Esophagus squamous epithelium (tissue), 5 donors: ENCODE measurements around the gene MUL1. TPM values are rescaled to one million over a fixed set of nuclear protein-coding genes. Genes with fewer than 3 reads are reported as not detected.

Experiments
- DNase-seq: peaks from one replicate; lab custom pipeline; 2025; lab: John Stamatoyannopoulos, UW
- H3K27ac ChIP-seq, 4 donors: fragments of 200-600 bp; sonication (generic); one replicate each; pipeline ENCODE4 v1.5.1; 2016 to 2019; ENCODE audit warnings: mild to moderate bottlenecking in 1 of 4
- H3K27me3 ChIP-seq, 4 donors: fragments of 200-600 bp; sonication (generic); 1 replicate in 3 of 4; 2 replicates in 1 of 4; pipeline versions ENCODE4 v1.5.1 to v1.6.0; 2017 to 2021; ENCODE audit warnings: antibody characterized with exemption in 1 of 4
- H3K36me3 ChIP-seq, 3 donors: fragments of 200-600 bp; sonication (generic); one replicate each; pipeline ENCODE4 v1.5.1; 2016 to 2019
- H3K4me1 ChIP-seq, 3 donors: fragments of 200-600 bp; sonication (generic); one replicate each; pipeline ENCODE4 v1.5.1; 2017 to 2019
- H3K4me3 ChIP-seq, 4 donors: fragments of 200-600 bp; sonication (generic); 1 replicate in 3 of 4; 2 replicates in 1 of 4; pipeline ENCODE4 v1.5.1; 2016 to 2019; ENCODE audit warnings: mild to moderate bottlenecking in 2 of 4, moderate library complexity in 1 of 4
- H3K9me3 ChIP-seq, 3 donors: fragments of 200-600 bp; sonication (generic); one replicate each; pipeline ENCODE4 v1.5.1; 2016 to 2019
- CTCF ChIP-seq, 6 experiments: fragments of 450-650 bp in 4 of 6; fragments of 200-600 bp in 2 of 6; sonication (generic) in 2 of 6; IDR thresholded peaks; one replicate each; pipeline ENCODE4 v1.5.1; 2016 to 2019; ENCODE audit warnings: antibody characterized with exemption in 6 of 6, mild to moderate bottlenecking in 4 of 6, moderate library complexity in 4 of 6
- POLR2A ChIP-seq, 4 donors: fragments of 450-650 bp; IDR thresholded peaks; one replicate each; pipeline ENCODE4 v1.6.1; 2017; ENCODE audit warnings: antibody characterized with exemption in 4 of 4, mild to moderate bottlenecking in 4 of 4, moderate library complexity in 3 of 4
- WGBS, 2 donors: methylation state at CpG; one replicate each; pipeline ENCODE4 v1.1.5; 2018; 5-methylcytosine and 5-hydroxymethylcytosine counted together
- intact Hi-C: fragments of 100-400 bp; cut with DNase I; formaldehyde crosslinking; loops from one replicate; pipeline ENCODE4 v1.15.0; 2022
- total RNA-seq, 4 donors: library from RNA; depleted of rRNA; stranded (reverse); fragments of >200 nt; gene quantifications; one replicate each; pipeline ENCODE4 v1.1.0, GENCODE V29; 2016
- donor health status: DM: yes; HTN: yes; CAD: no.

MUL1 gene
- total RNA-seq, 4 donors from 2014 or later: 19.0 to 35.6 (median 26.2) TPM

DNA sequence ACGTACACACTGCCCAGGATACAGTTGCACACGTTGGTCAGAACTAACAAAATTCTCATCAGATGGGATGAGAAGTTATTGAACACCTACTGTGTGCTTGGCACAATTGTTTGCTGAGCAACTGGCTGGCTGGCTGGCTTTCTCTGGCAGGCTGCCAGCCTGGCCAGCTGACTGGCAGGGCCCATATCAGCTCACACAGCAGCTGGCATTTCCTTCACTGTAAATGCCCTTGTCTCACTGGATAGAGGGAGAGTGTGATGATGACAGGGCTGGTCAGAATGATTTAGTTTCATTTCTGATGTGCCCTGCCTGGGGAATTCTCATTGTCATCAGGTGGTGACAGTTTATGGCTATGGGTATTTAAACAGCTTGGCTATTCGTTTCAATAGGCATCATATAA is 37.8 kb downstream of the MUL1 start:
- TF ChIP-seq POLR2A (IDR thresholded peaks at IDR 0.05): no peak
- no peak for DNase-seq
- intact Hi-C loops: no loop called here

DNA sequence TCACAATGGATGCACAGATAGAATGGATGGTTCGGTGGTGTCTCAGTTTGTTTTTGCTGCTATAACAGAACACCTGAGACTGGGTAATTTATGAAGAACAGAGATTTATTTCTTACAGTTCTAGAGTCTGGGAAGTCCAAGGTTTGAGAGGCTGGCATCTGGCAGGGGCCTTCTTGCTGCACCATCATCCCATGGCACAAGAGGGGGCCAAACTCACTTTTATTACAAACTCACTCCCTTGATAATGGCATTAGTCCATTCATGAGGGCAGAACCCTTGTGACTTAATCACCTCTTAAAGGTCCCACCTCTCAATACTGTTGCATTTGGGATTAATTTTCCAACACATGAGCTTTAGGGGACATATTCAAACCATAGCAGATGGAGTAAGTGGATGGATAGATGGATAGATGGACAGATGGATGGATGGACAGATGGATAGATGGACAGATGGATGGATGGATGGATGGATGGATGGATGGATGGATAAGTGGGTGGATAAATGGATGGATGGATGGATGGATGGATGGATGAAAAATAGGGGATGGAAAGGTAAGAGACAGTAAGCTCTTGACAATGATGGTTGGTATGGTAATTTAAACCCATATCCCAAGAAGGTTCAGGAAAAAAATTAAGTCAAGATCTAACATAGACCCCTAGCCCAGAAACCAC is 38.4 kb downstream of the MUL1 start:
- H3K9me3 ChIP-seq: no peaks in the 10 kb centered on the region
- intact Hi-C loops: no loop called here
- DNase-seq: no peak
- no peaks in the 10 kb centered on the region for H3K36me3 ChIP-seq
- TF ChIP-seq POLR2A (IDR thresholded peaks at IDR 0.05) (no peak), CTCF (IDR thresholded peaks at IDR 0.05) (no peak)
- H3K4me3 ChIP-seq: no peak overlapping the region
- peaks cover 0 to 65% (median 2%) of the 10 kb centered on the region in 4 donors for H3K27me3 ChIP-seq
- 64 to 78% methylated on average over 1 of the region's 1 CpG for WGBS, 2 donors
- no peak overlapping the region for H3K27ac ChIP-seq
- peaks cover 0 to 5% (median 0%) of the 10 kb centered on the region in 3 donors for H3K4me1 ChIP-seq

More for the DNA sequence above, 37.8 kb downstream of the MUL1 start:
- no peak overlapping the region for H3K27ac ChIP-seq
- H3K4me1 ChIP-seq: peaks cover 0 to 5% (median 0%) of the 10 kb centered on the region in 3 donors
- peaks cover 0 to 65% (median 2%) of the 10 kb centered on the region in 4 donors for H3K27me3 ChIP-seq
- H3K9me3 ChIP-seq: no peaks in the 10 kb centered on the region
- 46 to 61% methylated on average over 3 of the region's 3 CpGs for WGBS, 2 donors
- H3K4me3 ChIP-seq: no peak overlapping the region
- H3K36me3 ChIP-seq: no peaks in the 10 kb centered on the region

DNA sequence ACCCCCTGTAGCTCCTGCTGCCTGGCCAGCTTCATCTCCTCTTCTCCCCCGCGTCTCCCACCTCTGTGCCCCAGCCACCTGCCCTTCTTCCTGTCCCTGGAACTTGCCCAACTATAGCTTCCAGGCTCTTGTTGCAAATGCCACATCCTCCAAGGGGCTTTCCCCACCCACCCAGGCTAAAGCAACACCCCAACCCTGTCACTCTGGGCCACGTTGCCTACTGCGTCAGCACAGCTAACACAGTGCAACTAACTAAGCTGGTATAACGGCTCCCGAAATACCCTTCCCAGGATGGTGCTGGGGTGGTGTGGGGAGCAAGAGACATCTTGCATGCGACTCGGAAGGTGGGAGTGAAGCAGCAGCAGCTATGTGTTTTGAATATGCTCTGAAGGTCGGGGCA is 41.7 kb downstream of the MUL1 start:
- Histone ChIP-seq H3K27me3 (peaks cover 0 to 49% (median 0%) of the 10 kb centered on the region in 4 donors), H3K4me3 (no peak overlapping the region), H3K9me3 (no peaks in the 10 kb centered on the region), H3K27ac (no peak overlapping the region), H3K36me3 (no peaks in the 10 kb centered on the region), H3K4me1 (no peaks in the 10 kb centered on the region)
- intact Hi-C loops: no loop called here
- WGBS, 2 donors: 63 to 66% methylated on average over 6 to 9 of the region's 9 CpGs
- no peak for DNase-seq
- TF ChIP-seq CTCF (IDR thresholded peaks at IDR 0.05): no peak
- TF ChIP-seq POLR2A (IDR thresholded peaks at IDR 0.05): no peak

- no peak for DNase-seq
- no peaks in the 10 kb centered on the region for H3K4me1 ChIP-seq
- no peak overlapping the region for H3K27ac ChIP-seq
- no peak overlapping the region for H3K4me3 ChIP-seq
- TF ChIP-seq POLR2A (IDR thresholded peaks at IDR 0.05) (no peak), CTCF (IDR thresholded peaks at IDR 0.05) (no peak)
- intact Hi-C loops: no loop called here
- WGBS, 2 donors: 37 to 55% methylated on average over 5 of the region's 5 CpGs
- no peaks in the 10 kb centered on the region for H3K9me3 ChIP-seq
- no peaks in the 10 kb centered on the region for H3K36me3 ChIP-seq
- peaks cover 0 to 55% (median 0%) of the 10 kb centered on the region in 4 donors for H3K27me3 ChIP-seq
These were observed 42.8 kb downstream of the MUL1 start for GRCh38 chr1:20465187-20465586.

DNA sequence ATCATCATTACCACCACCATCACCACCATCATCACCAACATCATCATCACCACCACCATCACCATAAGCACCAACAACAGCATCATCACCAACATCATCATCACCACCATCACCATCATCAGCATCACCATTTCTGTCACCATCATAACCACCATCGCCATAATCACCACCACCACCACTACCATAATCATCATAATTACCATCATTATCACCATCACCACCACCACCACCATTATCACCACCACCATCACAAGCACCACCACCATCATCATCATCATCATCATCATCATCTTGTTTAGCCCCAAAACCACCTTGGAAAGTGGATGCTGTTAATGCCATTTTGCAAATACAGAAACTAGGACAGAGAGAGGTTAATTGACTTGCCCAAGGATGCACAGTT is 44.4 kb downstream of the MUL1 start:
- Histone ChIP-seq H3K4me3 (no peak overlapping the region), H3K27ac (no peak overlapping the region), H3K27me3 (peaks cover 0 to 71% (median 0%) of the 10 kb centered on the region in 4 donors), H3K4me1 (no peaks in the 10 kb centered on the region), H3K9me3 (no peaks in the 10 kb centered on the region), H3K36me3 (no peaks in the 10 kb centered on the region)
- intact Hi-C loops: no loop called here
- TF ChIP-seq CTCF (IDR thresholded peaks at IDR 0.05): no peak
- TF ChIP-seq POLR2A (IDR thresholded peaks at IDR 0.05): no peak
- 79 to 85% methylated on average over 1 of the region's 1 CpG for WGBS, 2 donors
- no peak for DNase-seq
